Parathyroid adenoma (tissue), 2 donors: ENCODE measurements around the gene ZNF629.
"Not testable (repeated sequence)": the region's sequence is repeated elsewhere in the genome, so short reads cannot be mapped to it uniquely, and the experiment has no call there.

Experiments used
- H2AFZ ChIP-seq: fragments of 300-600 bp; sonication (generic); one replicate; pipeline ENCODE4 v1.7.0; 2017; ENCODE audit warnings: antibody characterized with exemption, mild to moderate bottlenecking
- H3K27ac ChIP-seq: fragments of 300-600 bp; sonication (generic); one replicate; pipeline ENCODE4 v1.7.0; 2017
- H3K27me3 ChIP-seq: fragments of 300-600 bp; sonication (generic); one replicate; pipeline ENCODE4 v1.7.0; 2017; ENCODE audit warnings: low read length; ENCODE audit not compliant: control insufficient read depth, insufficient read depth
- H3K36me3 ChIP-seq: fragments of 300-600 bp; sonication (generic); one replicate; pipeline ENCODE4 v1.7.0; 2017; ENCODE audit warnings: low read length; ENCODE audit not compliant: control insufficient read depth, insufficient read depth
- H3K4me1 ChIP-seq: fragments of 300-600 bp; sonication (generic); one replicate; pipeline ENCODE4 v1.7.0; 2017; ENCODE audit warnings: control low read depth
- H3K4me2 ChIP-seq: fragments of 300-600 bp; sonication (generic); one replicate; pipeline ENCODE4 v1.7.0; 2017; ENCODE audit warnings: low read length
- H3K4me3 ChIP-seq: fragments of 300-600 bp; sonication (generic); one replicate; pipeline ENCODE4 v1.7.0; 2017; ENCODE audit warnings: low read depth, low read length
- H3K79me2 ChIP-seq: fragments of 300-600 bp; sonication (generic); one replicate; pipeline ENCODE4 v1.7.0; 2017; ENCODE audit warnings: control low read depth
- H3K9ac ChIP-seq: fragments of 300-600 bp; sonication (generic); one replicate; pipeline ENCODE4 v1.7.0; 2017; ENCODE audit warnings: mild to moderate bottlenecking
- H3K9me3 ChIP-seq: fragments of 300-600 bp; sonication (generic); one replicate; pipeline ENCODE4 v1.7.0; 2017; ENCODE audit warnings: low read length; ENCODE audit not compliant: control insufficient read depth
- CTCF ChIP-seq: fragments of 300-600 bp; sonication (generic); IDR thresholded peaks from one replicate; pipeline ENCODE4 v1.7.0; 2017; ENCODE audit warnings: antibody characterized with exemption, mild to moderate bottlenecking
- donor health status: primary hyperparathyroidism.

Gene ZNF629

GRCh38 chr16:30821891-30822290 is 34.9 kb upstream of the ZNF629 start:
- H3K27ac ChIP-seq, result no peak overlapping the region
- no peak for TF ChIP-seq CTCF
- H3K4me3 ChIP-seq, result no peak overlapping the region
- H2AFZ ChIP-seq, result no peak overlapping the region
- H3K4me1 ChIP-seq, result no peaks in the 10 kb centered on the region
- H3K9me3 ChIP-seq, result no peaks in the 10 kb centered on the region
- H3K9ac ChIP-seq, result no peak overlapping the region
- no peaks in the 10 kb centered on the region for H3K36me3 ChIP-seq
- H3K27me3 ChIP-seq, result no peaks in the 10 kb centered on the region
- H3K4me2 ChIP-seq, result no peak overlapping the region
- H3K79me2 ChIP-seq, result no peaks in the 10 kb centered on the region

- not testable (repeated sequence) for H3K27me3 ChIP-seq, H3K9me3 ChIP-seq, H3K27ac ChIP-seq, H3K36me3 ChIP-seq, H3K4me3 ChIP-seq, H3K79me2 ChIP-seq, H3K9ac ChIP-seq, H3K4me1 ChIP-seq, H2AFZ ChIP-seq, H3K4me2 ChIP-seq
Measured at GRCh38 chr16:30821441-30821840, 34.4 kb upstream of the ZNF629 start.

GRCh38 chr16:30820952-30821421 is 34.0 kb upstream of the ZNF629 start:
- no peak overlapping the region for H3K27ac ChIP-seq
- H3K79me2 ChIP-seq, result no peaks in the 10 kb centered on the region
- no peaks in the 10 kb centered on the region for H3K36me3 ChIP-seq
- no peaks in the 10 kb centered on the region for H3K27me3 ChIP-seq
- TF ChIP-seq CTCF, result no peak
- H3K9ac ChIP-seq, result no peak overlapping the region
- H3K4me1 ChIP-seq, result no peaks in the 10 kb centered on the region
- no peak overlapping the region for H3K4me2 ChIP-seq
- H2AFZ ChIP-seq, result no peak overlapping the region
- H3K9me3 ChIP-seq, result no peaks in the 10 kb centered on the region
- H3K4me3 ChIP-seq, result no peak overlapping the region

GRCh38 chr16:30816769-30817168 is 29.8 kb upstream of the ZNF629 start:
- no peak overlapping the region for H3K4me2 ChIP-seq
- no peaks in the 10 kb centered on the region for H3K9me3 ChIP-seq
- no peak overlapping the region for H2AFZ ChIP-seq
- H3K27ac ChIP-seq, result no peak overlapping the region
- H3K4me3 ChIP-seq, result no peak overlapping the region
- H3K9ac ChIP-seq, result no peak overlapping the region
- H3K79me2 ChIP-seq, result no peaks in the 10 kb centered on the region
- no peaks in the 10 kb centered on the region for H3K36me3 ChIP-seq
- no peak for TF ChIP-seq CTCF
- no peaks in the 10 kb centered on the region for H3K27me3 ChIP-seq
- H3K4me1 ChIP-seq, result peaks cover 6% of the 10 kb centered on the region

DNA sequence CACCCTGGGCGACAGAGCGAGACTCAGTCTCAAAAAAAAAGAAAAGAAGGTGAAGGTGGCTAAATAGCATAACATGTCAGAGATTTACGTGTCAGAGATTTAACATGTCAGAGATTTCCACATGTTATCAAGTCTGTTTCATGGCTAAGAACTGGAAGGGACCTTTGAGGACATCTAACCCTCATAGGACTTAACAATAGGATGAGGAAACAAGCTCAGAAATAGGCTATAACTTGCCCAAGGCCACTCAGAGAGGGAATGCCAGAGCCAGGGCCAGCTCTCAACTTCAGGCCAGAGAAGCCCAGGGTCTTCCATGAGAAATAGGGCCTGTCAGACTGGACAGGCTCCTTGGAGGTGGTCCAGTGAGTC is 26.8 kb upstream of the ZNF629 start:
- peak overlapping the region; percentile 93 for H3K4me2 ChIP-seq
- no peaks in the 10 kb centered on the region for H3K9me3 ChIP-seq
- H3K9ac ChIP-seq, result peak overlapping the region; percentile 8
- no peak for TF ChIP-seq CTCF
- peaks cover 6% of the 10 kb centered on the region for H3K4me1 ChIP-seq
- H3K27me3 ChIP-seq, result no peaks in the 10 kb centered on the region
- H3K79me2 ChIP-seq, result no peaks in the 10 kb centered on the region
- peak overlapping the region; percentile 60 for H3K4me3 ChIP-seq
- peak overlapping the region; percentile 99 for H2AFZ ChIP-seq
- no peaks in the 10 kb centered on the region for H3K36me3 ChIP-seq
- peak overlapping the region; percentile 55 for H3K27ac ChIP-seq

DNA sequence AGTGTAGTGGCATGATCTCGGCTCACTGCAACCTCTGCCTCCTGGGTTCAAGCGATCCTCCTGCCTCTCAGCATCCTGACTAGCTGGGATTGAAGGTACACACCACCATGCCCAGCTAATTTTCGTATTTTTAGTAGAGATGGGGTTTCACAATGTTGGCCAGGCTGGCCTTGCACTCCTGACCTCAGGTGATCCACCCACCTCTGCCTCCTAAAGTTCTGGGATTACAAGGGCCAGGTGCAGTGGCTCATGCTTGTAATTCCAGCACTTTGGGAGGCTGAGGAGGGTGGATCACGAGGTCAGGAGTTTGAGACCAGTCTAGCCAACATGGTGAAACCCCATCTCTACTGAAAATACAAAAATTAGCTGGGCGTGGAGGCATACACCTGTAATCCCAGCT is 22.7 kb upstream of the ZNF629 start:
- H3K4me3 ChIP-seq, H3K36me3 ChIP-seq, H3K9ac ChIP-seq, H3K27ac ChIP-seq, H2AFZ ChIP-seq, H3K27me3 ChIP-seq, H3K9me3 ChIP-seq, H3K79me2 ChIP-seq, H3K4me2 ChIP-seq: not testable (repeated sequence)
- peaks cover 15% of the 10 kb centered on the region for H3K4me1 ChIP-seq

DNA sequence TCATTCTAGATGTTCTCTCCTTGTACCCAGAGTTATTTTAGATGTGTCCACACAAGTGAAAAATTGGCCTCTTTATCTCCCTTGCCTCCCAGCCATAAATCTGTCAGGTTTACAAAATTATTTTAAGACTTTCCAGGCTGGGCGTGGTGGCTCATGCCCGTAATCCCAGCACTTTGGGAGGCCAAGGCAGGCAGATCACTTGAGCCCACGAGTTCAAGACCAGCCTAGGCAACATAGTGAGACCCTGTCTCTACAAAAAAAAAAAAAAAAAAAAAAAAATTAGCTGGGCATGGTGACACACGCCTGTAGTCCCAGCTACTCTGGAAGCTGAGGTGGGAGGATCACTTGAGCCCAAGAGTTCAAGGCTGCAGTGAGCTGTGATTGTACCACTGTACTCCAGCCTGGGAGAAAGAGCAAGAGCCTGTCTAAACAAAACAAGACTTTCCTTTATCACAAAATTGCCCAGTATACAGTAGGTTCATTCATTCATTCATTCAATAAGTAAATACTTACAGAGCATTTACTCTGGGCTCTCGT is 22.0 kb upstream of the ZNF629 start:
- H3K9me3 ChIP-seq, H3K79me2 ChIP-seq, H3K27me3 ChIP-seq, H3K9ac ChIP-seq, H2AFZ ChIP-seq, H3K27ac ChIP-seq, H3K4me2 ChIP-seq, H3K36me3 ChIP-seq, H3K4me3 ChIP-seq: not testable (repeated sequence)
- H3K4me1 ChIP-seq, result peaks cover 15% of the 10 kb centered on the region
